Myocyte (in vitro differentiated cells): Measurements from ENCODE around the gene TWIST2. TPM values are rescaled to one million over a fixed set of nuclear protein-coding genes. Genes with fewer than 3 reads are reported as not detected.
A peak's percentile ranks its signal among the peaks of the same experiment; 100 is the strongest.

Experiments
- DNase-seq: peaks from one replicate; pipeline ENCODE4 v3.0.0-alpha.2; 2012; ENCODE audit warnings: low read depth
- total RNA-seq: library from RNA; depleted of rRNA; stranded (reverse); fragments of >200 nt; gene quantifications from 2 replicates; pipeline ENCODE4 v1.2.3, GENCODE V29; 2014

Gene TWIST2
- total RNA-seq, 1 donor from 2014 or later, result 5.0 TPM

GRCh38 chr2:238903141-238903540, 55.3 kb downstream of the TWIST2 start:
- DNase-seq, result no peak

GRCh38 chr2:238904177-238904576, 56.3 kb downstream of the TWIST2 start:
- DNase-seq, result no peak

- DNase-seq, result no peak
Observed at GRCh38 chr2:238904716-238905115, 56.8 kb downstream of the TWIST2 start.

GRCh38 chr2:238905224-238905623, 57.3 kb downstream of the TWIST2 start:
- DNase-seq, result no peak

- DNase-seq, result no peak
Observed at GRCh38 chr2:238905644-238906043, 57.8 kb downstream of the TWIST2 start.

- no peak for DNase-seq
Observed at GRCh38 chr2:238906254-238906935, 58.5 kb downstream of the TWIST2 start.

- no peak for DNase-seq
Observed at GRCh38 chr2:238906936-238907716, 59.2 kb downstream of the TWIST2 start.

GRCh38 chr2:238907717-238908173, 59.9 kb downstream of the TWIST2 start:
- no peak for DNase-seq

GRCh38 chr2:238908960-238909951, 61.4 kb downstream of the TWIST2 start:
- no peak for DNase-seq

- peak; percentile 18 for DNase-seq
Observed at GRCh38 chr2:238910751-238911351, 63.0 kb downstream of the TWIST2 start.

GRCh38 chr2:238911376-238912227, 63.7 kb downstream of the TWIST2 start:
- peak; percentile 28 for DNase-seq

- no peak for DNase-seq
Observed at GRCh38 chr2:238912228-238912915, 64.5 kb downstream of the TWIST2 start.

GRCh38 chr2:238912916-238913875, 65.3 kb downstream of the TWIST2 start:
- no peak for DNase-seq

- peak; percentile 70 for DNase-seq
Observed at GRCh38 chr2:238913931-238914647, 66.2 kb downstream of the TWIST2 start.

GRCh38 chr2:238914648-238915015, 66.7 kb downstream of the TWIST2 start:
- peak; percentile 47 for DNase-seq

GRCh38 chr2:238915196-238915595, 67.3 kb downstream of the TWIST2 start:
- no peak for DNase-seq

GRCh38 chr2:238915596-238915995, 67.7 kb downstream of the TWIST2 start:
- DNase-seq, result no peak
